Neural cell (in vitro differentiated cells): ENCODE measurements around the gene MTHFD1L. TPM values are rescaled to one million over a fixed set of nuclear protein-coding genes. Genes with fewer than 3 reads are reported as not detected.
"Not testable (repeated sequence)": the region's sequence is repeated elsewhere in the genome, so short reads cannot be mapped to it uniquely, and the experiment has no call there.

Source experiments
- H2AFZ ChIP-seq: fragments of 200-600, 300-800 bp; sonication (generic), shearing (Covaris generic); 2 replicates; pipeline ENCODE4 v1.6.0; 2014; ENCODE audit warnings: low read depth, mild to moderate bottlenecking, antibody characterized with exemption, low read length, moderate library complexity
- H3F3A ChIP-seq: fragments of 200-600 bp; shearing (Covaris generic); 2 replicates; pipeline ENCODE4 v1.6.1; 2016; ENCODE audit warnings: mild to moderate bottlenecking, moderate library complexity, mixed read lengths, antibody characterized with exemption, low read length; ENCODE audit not compliant: insufficient read depth, poor library complexity, severe bottlenecking
- H3K27ac ChIP-seq: fragments of 200-600, 300-800 bp; sonication (generic), shearing (Covaris generic); 2 replicates; pipeline ENCODE4 v1.5.1; 2014; ENCODE audit warnings: mild to moderate bottlenecking, low read length, moderate library complexity
- H3K27me3 ChIP-seq: fragments of 300-800, 200-600 bp; sonication (generic), shearing (Covaris generic); 2 replicates; pipeline ENCODE4 v1.6.0; 2014; ENCODE audit warnings: mild to moderate bottlenecking, low read depth, low read length, moderate library complexity; ENCODE audit not compliant: insufficient read depth
- H3K36me3 ChIP-seq: fragments of 300-800, 200-600 bp; sonication (generic), shearing (Covaris generic); 2 replicates; pipeline ENCODE4 v1.5.1; 2014; ENCODE audit warnings: mild to moderate bottlenecking, antibody characterized with exemption, low read length, moderate library complexity; ENCODE audit not compliant: insufficient read depth
- H3K4me2 ChIP-seq: fragments of 300-800, 200-600 bp; sonication (generic), shearing (Covaris generic); 2 replicates; pipeline ENCODE4 v1.6.0; 2014; ENCODE audit warnings: mild to moderate bottlenecking, low read length
- H3K4me3 ChIP-seq: fragments of 300-800, 200-600 bp; sonication (generic), shearing (Covaris generic); 2 replicates; pipeline ENCODE4 v1.5.1; 2014; ENCODE audit warnings: mild to moderate bottlenecking, low read length, moderate library complexity
- H3K79me2 ChIP-seq: fragments of 200-600 bp; shearing (Covaris generic); replicated peaks from 2 replicates; pipeline ENCODE4 v1.6.0; 2014; ENCODE audit warnings: mild to moderate bottlenecking, low read length, moderate library complexity; ENCODE audit not compliant: insufficient read depth
- H3K9ac ChIP-seq: fragments of 300-800, 200-600 bp; sonication (generic), shearing (Covaris generic); 2 replicates; pipeline ENCODE4 v1.6.1; 2016; ENCODE audit warnings: mild to moderate bottlenecking, low read length, mixed read lengths
- H3K9me2 ChIP-seq: fragments of 200-600 bp; shearing (Covaris generic); 2 replicates; pipeline ENCODE4 v1.6.1; 2016; ENCODE audit warnings: mild to moderate bottlenecking, low read length, mixed read lengths; ENCODE audit not compliant: insufficient read depth
- H3K9me3 ChIP-seq: fragments of 200-600, 300-800 bp; sonication (generic), shearing (Covaris generic); 2 replicates; pipeline ENCODE4 v1.6.1; 2016; ENCODE audit warnings: mild to moderate bottlenecking, mixed run types, low read length, moderate library complexity, mixed read lengths
- H4K20me1 ChIP-seq: fragments of 200-600 bp; shearing (Covaris generic); 2 replicates; pipeline ENCODE4 v1.6.1; 2016; ENCODE audit warnings: mild to moderate bottlenecking, mixed run types; ENCODE audit not compliant: insufficient read depth
- CTCF ChIP-seq: fragments of 450-650 bp; IDR thresholded peaks from 2 replicates; pipeline ENCODE4 v1.5.1; 2014; ENCODE audit warnings: antibody characterized with exemption, mild to moderate bottlenecking, moderate library complexity; ENCODE audit not compliant: poor library complexity, severe bottlenecking
- EP300 ChIP-seq: fragments of 450-650 bp; conservative IDR thresholded peaks from 2 replicates; pipeline ENCODE4 v1.6.1; 2014; ENCODE audit warnings: antibody characterized with exemption, mild to moderate bottlenecking, moderate library complexity; ENCODE audit not compliant: poor library complexity, severe bottlenecking
- EZH2 ChIP-seq: fragments of 200-600, 300-800 bp; shearing (Covaris generic), sonication (generic); IDR thresholded peaks from 2 replicates; pipeline ENCODE4 v1.6.1; 2014; ENCODE audit warnings: antibody characterized with exemption, low read length, borderline replicate concordance, mild to moderate bottlenecking; ENCODE audit not compliant: insufficient read depth, poor library complexity, severe bottlenecking
- MXI1 ChIP-seq: fragments of 450-650 bp; conservative IDR thresholded peaks from 2 replicates; pipeline ENCODE4 v1.6.1; 2014; ENCODE audit warnings: antibody characterized with exemption, mild to moderate bottlenecking; ENCODE audit not compliant: poor library complexity, severe bottlenecking
- POLR2AphosphoS5 ChIP-seq: IDR thresholded peaks from 2 replicates; pipeline ENCODE4 v1.6.1; 2012
- RAD21 ChIP-seq: fragments of 450-650 bp; conservative IDR thresholded peaks from 2 replicates; pipeline ENCODE4 v1.6.1; 2014; ENCODE audit warnings: antibody characterized with exemption, mild to moderate bottlenecking, moderate library complexity
- REST ChIP-seq: IDR thresholded peaks from 2 replicates; pipeline ENCODE4 v1.6.1; 2012; ENCODE audit warnings: borderline replicate concordance
- SMC3 ChIP-seq: fragments of 450-650 bp; conservative IDR thresholded peaks from 2 replicates; pipeline ENCODE4 v1.6.1; 2014; ENCODE audit warnings: antibody characterized with exemption, mild to moderate bottlenecking, moderate library complexity; ENCODE audit not compliant: poor library complexity
- TAF1 ChIP-seq: IDR thresholded peaks from 2 replicates; pipeline ENCODE4 v1.6.1; 2012; ENCODE audit warnings: low read depth
- polyA plus RNA-seq: library from polyadenylated mRNA; depleted of rRNA; stranded (reverse); fragments of >200 nt; gene quantifications from 2 replicates; pipeline ENCODE4 v1.2.3, GENCODE V29; 2014

The MTHFD1L gene
- polyA plus RNA-seq, 1 donor from 2014 or later = 6.3 TPM

GRCh38 chr6:150857945-150858308 is 7.6 kb upstream of the MTHFD1L start:
- Histone ChIP-seq H3K27ac (no peak overlapping the region), H2AFZ (no peak overlapping the region), H3K9ac (no peak overlapping the region), H3K4me2 (no peak overlapping the region), H3K36me3 (no peaks in the 10 kb centered on the region), H3K4me3 (no peak overlapping the region), H3K9me3 (no peaks in the 10 kb centered on the region), H3K79me2 (no peaks in the 10 kb centered on the region), H3K9me2 (no peaks in the 10 kb centered on the region), H4K20me1 (no peaks in the 10 kb centered on the region), H3F3A (no peaks in the 10 kb centered on the region), H3K27me3 (no peaks in the 10 kb centered on the region)
- no peak for TF ChIP-seq EP300
- no peak for TF ChIP-seq RAD21

- H3K27me3 ChIP-seq, H3K27ac ChIP-seq, H3K9me2 ChIP-seq, H2AFZ ChIP-seq, H3K4me3 ChIP-seq, H4K20me1 ChIP-seq, H3K9me3 ChIP-seq, H3K36me3 ChIP-seq, H3F3A ChIP-seq, H3K79me2 ChIP-seq, H3K4me2 ChIP-seq, H3K9ac ChIP-seq: not testable (repeated sequence)
These were observed 3.9 kb upstream of the MTHFD1L start for GRCh38 chr6:150861448-150862168.

- TF ChIP-seq TAF1 = no peak
- no peak for TF ChIP-seq EP300
- TF ChIP-seq POLR2AphosphoS5 = no peak
- TF ChIP-seq SMC3 = no peak
- TF ChIP-seq EZH2 = no peak
- no peak for TF ChIP-seq MXI1
- no peak for TF ChIP-seq RAD21
- no peak for TF ChIP-seq CTCF
- no peak for TF ChIP-seq REST
- no peaks in the 10 kb centered on the region for H3K9me3 ChIP-seq
- H3K4me3 ChIP-seq = no peak overlapping the region
- no peaks in the 10 kb centered on the region for H3K79me2 ChIP-seq
- no peak overlapping the region for H3K9ac ChIP-seq
- no peaks in the 10 kb centered on the region for H4K20me1 ChIP-seq
- H2AFZ ChIP-seq = no peak overlapping the region
- H3K9me2 ChIP-seq = no peaks in the 10 kb centered on the region
- H3K4me2 ChIP-seq = no peak overlapping the region
- no peaks in the 10 kb centered on the region for H3K27me3 ChIP-seq
- no peaks in the 10 kb centered on the region for H3K36me3 ChIP-seq
- peaks cover 7% of the 10 kb centered on the region for H3F3A ChIP-seq
- H3K27ac ChIP-seq = no peak overlapping the region
These were observed 2.1 kb upstream of the MTHFD1L start for GRCh38 chr6:150863213-150863928.
